ENCODE results near the gene HEYL.

DNA sequence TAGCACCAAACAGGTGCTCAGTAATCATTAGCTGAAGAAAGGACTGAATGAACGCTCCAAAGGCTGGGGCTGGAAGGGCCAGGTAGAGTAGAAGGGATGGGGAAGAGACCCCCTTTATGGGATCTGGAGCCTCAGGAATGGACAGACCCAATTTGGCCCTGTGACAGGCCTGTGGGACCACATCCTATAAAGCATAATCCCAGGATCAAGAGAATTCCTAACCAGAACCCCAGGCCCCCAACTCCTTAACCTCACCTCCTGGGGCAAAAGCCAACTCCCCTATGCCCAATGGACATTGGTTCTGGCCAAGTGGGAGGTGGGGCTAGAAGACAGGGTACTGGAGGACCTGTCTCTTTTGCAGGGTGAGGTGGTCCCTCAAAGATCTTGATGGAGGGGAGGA is 42.6 kb upstream of the HEYL start:
- TF ChIP-seq CTCF (IDR thresholded peaks at IDR 0.05), result no peak
- TF ChIP-seq POLR2AphosphoS5 (IDR thresholded peaks at IDR 0.05), result no peak
